Ramos (cell line): ENCODE data around the gene ZNF821.
"Not testable (repeated sequence)": the region's sequence is repeated elsewhere in the genome, so short reads cannot be mapped to it uniquely, and the experiment has no call there.

ENCODE experiments used
- in situ Hi-C: fragments of 300-500 bp; cut with MboI; formaldehyde crosslinking; loops from one replicate; pipeline ENCODE4 v1.14.3; 2022; ENCODE audit warnings: low sequenced_read_pairs; ENCODE audit not compliant: unreplicated experiment

The ZNF821 gene

GRCh38 chr16:71903608-71904007, 19.6 kb upstream of the ZNF821 start:
- in situ Hi-C loops: no loop called here

- in situ Hi-C loops: no loop called here
Observed at GRCh38 chr16:71902656-71903365, 18.8 kb upstream of the ZNF821 start.

GRCh38 chr16:71899171-71899570, 15.2 kb upstream of the ZNF821 start:
- in situ Hi-C loops: no loop called here

GRCh38 chr16:71896764-71897368, 12.9 kb upstream of the ZNF821 start:
- in situ Hi-C loops: no loop called here

- in situ Hi-C loops: no loop called here
Observed at GRCh38 chr16:71895679-71896365, 11.8 kb upstream of the ZNF821 start.

- in situ Hi-C loops: no loop called here
Observed at GRCh38 chr16:71894921-71895678, 11.1 kb upstream of the ZNF821 start, which contains the start of gene IST1. IST1 (plus strand) TSS chr16:71895531; CDS start chr16:71915641, 20,110 bp downstream.

GRCh38 chr16:71894229-71894920, 10.4 kb upstream of the ZNF821 start:
- in situ Hi-C loops: no loop called here

- in situ Hi-C loops: no loop called here
Observed at GRCh38 chr16:71893888-71894228, 9.9 kb upstream of the ZNF821 start.

GRCh38 chr16:71889147-71889546, 5.2 kb upstream of the ZNF821 start:
- in situ Hi-C loops: no loop called here

- in situ Hi-C loops: no loop called here
Observed at GRCh38 chr16:71885261-71885650, 1.3 kb upstream of the ZNF821 start.

- in situ Hi-C loops: no loop called here
Observed at GRCh38 chr16:71883168-71883848, 674 bp downstream of the ZNF821 start.

- in situ Hi-C loops: no loop called here
Observed at GRCh38 chr16:71882505-71883167, 1.3 kb downstream of the ZNF821 start.

GRCh38 chr16:71880176-71880575, 3.8 kb downstream of the ZNF821 start:
- in situ Hi-C loops: no loop called here

GRCh38 chr16:71878911-71879310, 5.1 kb downstream of the ZNF821 start:
- in situ Hi-C loops: no loop called here

GRCh38 chr16:71873199-71873598, 10.8 kb downstream of the ZNF821 start:
- in situ Hi-C loops: no loop called here

- in situ Hi-C loops: no loop called here
Observed at GRCh38 chr16:71870818-71871217, 13.2 kb downstream of the ZNF821 start.

- in situ Hi-C loops: no loop called here
Observed at GRCh38 chr16:71869089-71869488, 14.9 kb downstream of the ZNF821 start.

- in situ Hi-C loops: no loop called here
Observed at GRCh38 chr16:71867939-71868338, 16.0 kb downstream of the ZNF821 start.

- in situ Hi-C loops: not testable (repeated sequence)
Observed at GRCh38 chr16:71867175-71867574, 16.8 kb downstream of the ZNF821 start.
